ENCODE data around the gene MYO7B. TPM values are rescaled to one million over a fixed set of nuclear protein-coding genes. Genes with fewer than 3 reads are reported as not detected.
A peak's percentile ranks its signal among the peaks of the same experiment; 100 is the strongest.

MYO7B gene
- total RNA-seq, 2 experiments from 2014 or later, result 3.3 TPM; not detected in 1

GRCh38 chr2:127498386-127498785 lies 37.1 kb upstream of the MYO7B start:
- Histone ChIP-seq H4K20me1 (ENCODE audit: insufficient read depth, low read length) (peaks cover 12% of the 10 kb centered on the region; the same call in 1 of the 2 replicates), H3K36me3 (ENCODE audit: insufficient read depth, low read length) (peaks cover 97% of the 10 kb centered on the region), H3K79me2 (ENCODE audit: insufficient read depth, low read depth, low read length) (no peaks in the 10 kb centered on the region), H3K9me3 (ENCODE audit: low read length) (no peaks in the 10 kb centered on the region), H3K4me2 (ENCODE audit: low read length) (no peak overlapping the region), H2AFZ (ENCODE audit: low read length) (no peak overlapping the region), H3K4me3 (ENCODE audit: low read depth, low read length, poor library complexity, severe bottlenecking) (no peak overlapping the region), H3K9me2 (ENCODE audit: insufficient read depth, low read length) (no peaks in the 10 kb centered on the region), H3K4me1 (ENCODE audit: insufficient read depth, low read length, poor library complexity, severe bottlenecking) (no peaks in the 10 kb centered on the region), H3K27ac (ENCODE audit: low read depth, low read length, poor library complexity, severe bottlenecking) (no peak overlapping the region)
- TF ChIP-seq CTCF (conservative IDR thresholded peaks at IDR 0.05; ENCODE audit: low read length) (no peak), EZH2phosphoT487 (IDR thresholded peaks at IDR 0.05; ENCODE audit: borderline replicate concordance, low read depth, low read length) (no peak)
- intact Hi-C loops (cut with micrococcal nuclease; ENCODE audit: unreplicated experiment), result no loop called here
- no TSS peak for BruUV-seq (replicated peaks)
- POLR2A ChIA-PET, result no interaction called here
- CTCF ChIA-PET (ENCODE audit: unreplicated experiment), result no interaction called here
- no peak for DNase-seq (ENCODE audit: low spot score)

- Histone ChIP-seq H2AFZ (ENCODE audit: low read length) (no peak overlapping the region), H3K4me3 (ENCODE audit: low read depth, low read length, poor library complexity, severe bottlenecking) (no peak overlapping the region), H3K4me1 (ENCODE audit: insufficient read depth, low read length, poor library complexity, severe bottlenecking) (no peaks in the 10 kb centered on the region), H3K36me3 (ENCODE audit: insufficient read depth, low read length) (peaks cover 93% of the 10 kb centered on the region), H4K20me1 (ENCODE audit: insufficient read depth, low read length) (peaks cover 24% of the 10 kb centered on the region), H3K27ac (ENCODE audit: low read depth, low read length, poor library complexity, severe bottlenecking) (no peak overlapping the region), H3K9me3 (ENCODE audit: low read length) (no peaks in the 10 kb centered on the region), H3K79me2 (ENCODE audit: insufficient read depth, low read depth, low read length) (peaks cover 41% of the 10 kb centered on the region), H3K9me2 (ENCODE audit: insufficient read depth, low read length) (no peaks in the 10 kb centered on the region), H3K4me2 (ENCODE audit: low read length) (no peak overlapping the region)
- no TSS peak for BruUV-seq (replicated peaks)
- TF ChIP-seq EZH2phosphoT487 (IDR thresholded peaks at IDR 0.05; ENCODE audit: borderline replicate concordance, low read depth, low read length) (no peak), CTCF (conservative IDR thresholded peaks at IDR 0.05; ENCODE audit: low read length) (no peak)
- CTCF ChIA-PET (ENCODE audit: unreplicated experiment), result no interaction called here
- intact Hi-C loops (cut with micrococcal nuclease; ENCODE audit: unreplicated experiment), result no loop called here
- DNase-seq (ENCODE audit: low spot score), result no peak
- POLR2A ChIA-PET, result interaction anchor here (0.7 kb wide), 1 partner anchor 208 kb away, joined by 3 read pairs; no protein-coding TSS in a partner anchor
These were observed 32.0 kb upstream of the MYO7B start for GRCh38 chr2:127503491-127503890.

GRCh38 chr2:127504552-127505430 lies 30.7 kb upstream of the MYO7B start:
- intact Hi-C loops (cut with micrococcal nuclease; ENCODE audit: unreplicated experiment), result no loop called here
- peaks cover 32% of the 10 kb centered on the region for H4K20me1 ChIP-seq (ENCODE audit: insufficient read depth, low read length)
- no peak for TF ChIP-seq CTCF (conservative IDR thresholded peaks at IDR 0.05; ENCODE audit: low read length)
- no peak for TF ChIP-seq EZH2phosphoT487 (IDR thresholded peaks at IDR 0.05; ENCODE audit: borderline replicate concordance, low read depth, low read length)
- no peak overlapping the region for H3K27ac ChIP-seq (ENCODE audit: low read depth, low read length, poor library complexity, severe bottlenecking)
- no peaks in the 10 kb centered on the region for H3K4me1 ChIP-seq (ENCODE audit: insufficient read depth, low read length, poor library complexity, severe bottlenecking)
- no peak overlapping the region for H3K4me3 ChIP-seq (ENCODE audit: low read depth, low read length, poor library complexity, severe bottlenecking)
- no peak overlapping the region for H3K4me2 ChIP-seq (ENCODE audit: low read length)
- no peaks in the 10 kb centered on the region for H3K9me3 ChIP-seq (ENCODE audit: low read length)
- H3K36me3 ChIP-seq (ENCODE audit: insufficient read depth, low read length), result peaks cover 95% of the 10 kb centered on the region
- no peak overlapping the region for H2AFZ ChIP-seq (ENCODE audit: low read length)
- peaks cover 54% of the 10 kb centered on the region for H3K79me2 ChIP-seq (ENCODE audit: insufficient read depth, low read depth, low read length)
- BruUV-seq (replicated peaks), result TSS peak; percentile 72
- CTCF ChIA-PET (ENCODE audit: unreplicated experiment), result interaction anchor here (1.0 kb wide), 1 partner anchor 72 kb away, joined by 3 read pairs; no protein-coding TSS in a partner anchor
- H3K9me2 ChIP-seq (ENCODE audit: insufficient read depth, low read length), result no peaks in the 10 kb centered on the region
- POLR2A ChIA-PET, result interaction anchor here (0.6 to 0.9 kb wide), 4 partner anchors 10 to 469 kb away, joined by 3 to 4 read pairs (median 4); no protein-coding TSS in a partner anchor
- no peak for DNase-seq (ENCODE audit: low spot score)
